AG04449 (cell line): ENCODE results near the gene AWAT1.
"Not testable (repeated sequence)": the region's sequence is repeated elsewhere in the genome, so short reads cannot be mapped to it uniquely, and the experiment has no call there.

ENCODE experiments used
- CTCF ChIA-PET: fragments of 350-600 bp; formaldehyde crosslinking; extraction: SDS; loops from one replicate; lab custom pipeline; 2021; ENCODE audit warnings: antibody characterized with exemption; lab: Yijun Ruan, JAX
- POLR2A ChIA-PET: fragments of 400-600, 350-600 bp; formaldehyde crosslinking; extraction: SDS; loops from one replicate; lab custom pipeline; 2020; ENCODE audit warnings: antibody characterized with exemption, inconsistent platforms; lab: Yijun Ruan, JAX
- DNase-seq: peaks from one replicate; pipeline ENCODE4 v3.0.0-alpha.2; 2010; ENCODE audit warnings: low read depth, low spot score
- H3K4me3 ChIP-seq: 2 replicates; pipeline ENCODE4 v1.5.1; 2011; ENCODE audit warnings: low read depth, mild to moderate bottlenecking, control low read depth, low read length
- TF ChIP-seq, protein P1 (sequence below): IDR thresholded peaks from one replicate; pipeline ENCODE4 v1.5.1; 2011; ENCODE audit warnings: mild to moderate bottlenecking, moderate library complexity, low read length, control low read depth, inconsistent platforms; ENCODE audit not compliant: insufficient read depth; ENCODE audit errors: missing control alignments

Gene AWAT1

DNA sequence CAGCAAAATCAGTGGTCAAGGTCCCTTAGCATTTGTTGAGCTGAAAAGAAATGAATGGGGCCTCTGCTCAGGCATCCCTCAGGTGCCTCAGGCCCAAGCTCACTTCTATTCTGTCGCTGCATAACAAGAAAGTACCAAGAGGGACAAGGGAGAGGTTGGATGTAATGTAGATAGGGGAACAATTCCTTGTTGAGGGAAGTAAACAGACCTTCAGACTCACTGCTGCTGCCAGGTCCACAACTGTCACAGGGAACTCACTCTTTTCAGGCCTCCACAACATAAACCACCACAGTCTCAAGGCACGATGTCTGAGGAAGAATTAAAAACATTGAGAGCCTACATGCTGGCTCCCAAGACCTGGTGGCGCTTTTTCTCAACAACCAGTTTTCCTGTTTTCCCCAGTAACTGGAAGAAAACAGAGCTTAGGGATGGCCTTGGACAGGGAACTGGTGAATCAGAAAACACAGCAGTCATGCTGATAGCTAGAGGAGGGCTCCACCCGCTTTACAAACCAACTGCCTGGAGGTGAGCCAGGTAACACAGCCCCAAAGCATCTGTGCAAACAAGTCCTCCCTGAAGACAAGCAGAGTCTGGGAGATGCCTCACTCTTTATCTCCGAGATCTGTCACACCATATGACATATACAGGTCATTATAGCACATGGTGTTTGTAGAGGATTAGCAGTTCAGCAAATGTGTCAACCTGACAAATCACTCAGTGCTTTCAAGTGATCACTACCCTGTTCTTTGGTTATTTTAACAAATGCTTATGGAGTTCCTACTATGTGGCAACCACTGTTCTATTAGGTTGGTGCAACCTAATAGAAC lies 14.3 kb upstream of the AWAT1 start:
- no peak overlapping the region for H3K4me3 ChIP-seq
- no peak for DNase-seq
- ChIA-PET CTCF (interaction anchor here (1.6 kb wide), 1 partner anchor 86 kb away, joined by 3 read pairs; the partner anchor contains the start of gene IGBP1), POLR2A (no interaction called here)
- TF ChIP-seq, protein P1, sequence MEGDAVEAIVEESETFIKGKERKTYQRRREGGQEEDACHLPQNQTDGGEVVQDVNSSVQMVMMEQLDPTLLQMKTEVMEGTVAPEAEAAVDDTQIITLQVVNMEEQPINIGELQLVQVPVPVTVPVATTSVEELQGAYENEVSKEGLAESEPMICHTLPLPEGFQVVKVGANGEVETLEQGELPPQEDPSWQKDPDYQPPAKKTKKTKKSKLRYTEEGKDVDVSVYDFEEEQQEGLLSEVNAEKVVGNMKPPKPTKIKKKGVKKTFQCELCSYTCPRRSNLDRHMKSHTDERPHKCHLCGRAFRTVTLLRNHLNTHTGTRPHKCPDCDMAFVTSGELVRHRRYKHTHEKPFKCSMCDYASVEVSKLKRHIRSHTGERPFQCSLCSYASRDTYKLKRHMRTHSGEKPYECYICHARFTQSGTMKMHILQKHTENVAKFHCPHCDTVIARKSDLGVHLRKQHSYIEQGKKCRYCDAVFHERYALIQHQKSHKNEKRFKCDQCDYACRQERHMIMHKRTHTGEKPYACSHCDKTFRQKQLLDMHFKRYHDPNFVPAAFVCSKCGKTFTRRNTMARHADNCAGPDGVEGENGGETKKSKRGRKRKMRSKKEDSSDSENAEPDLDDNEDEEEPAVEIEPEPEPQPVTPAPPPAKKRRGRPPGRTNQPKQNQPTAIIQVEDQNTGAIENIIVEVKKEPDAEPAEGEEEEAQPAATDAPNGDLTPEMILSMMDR, result no peak

DNA sequence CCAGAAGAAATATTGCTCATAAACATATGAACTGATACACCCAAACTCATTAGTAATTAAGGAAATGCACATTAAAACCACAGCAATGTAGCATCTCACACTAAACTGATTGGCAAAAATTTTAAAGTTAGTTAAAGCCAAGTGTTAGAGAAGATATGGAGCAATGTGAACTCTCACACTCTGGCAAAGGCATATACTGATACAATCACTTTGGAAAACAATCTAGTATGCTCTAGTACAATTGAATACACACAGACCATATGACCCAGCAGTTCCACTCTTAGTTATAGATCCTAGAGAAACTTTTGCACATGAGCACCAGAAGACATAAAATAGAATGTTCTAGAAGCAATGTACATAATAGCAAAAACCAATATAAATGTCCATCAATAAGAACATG lies 8.4 kb upstream of the AWAT1 start:
- no peak overlapping the region for H3K4me3 ChIP-seq
- TF ChIP-seq, protein P1, result no peak
- DNase-seq, result no peak
- CTCF ChIA-PET, result no interaction called here
- POLR2A ChIA-PET, result no interaction called here

DNA sequence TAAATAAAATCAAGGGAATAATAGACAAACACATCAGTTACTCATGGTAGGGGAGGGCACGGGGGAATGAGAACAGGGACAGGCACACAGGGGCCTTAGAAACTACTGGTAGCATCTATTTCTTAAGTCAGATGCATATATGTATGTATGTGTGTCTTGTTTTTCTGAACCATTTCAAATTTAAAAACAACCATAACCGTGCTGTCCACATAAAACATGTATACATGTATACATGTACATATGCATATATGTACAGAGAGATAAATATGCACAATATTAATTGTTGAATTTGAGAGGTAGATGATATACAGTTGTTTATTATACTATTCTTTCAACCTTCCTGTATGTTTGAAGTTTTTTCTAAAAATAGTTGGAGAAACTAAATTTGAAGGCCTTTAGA lies 7.8 kb upstream of the AWAT1 start:
- no peak for DNase-seq
- ChIA-PET POLR2A (no interaction called here), CTCF (no interaction called here)
- H3K4me3 ChIP-seq, result no peak overlapping the region
- TF ChIP-seq, protein P1, result no peak

DNA sequence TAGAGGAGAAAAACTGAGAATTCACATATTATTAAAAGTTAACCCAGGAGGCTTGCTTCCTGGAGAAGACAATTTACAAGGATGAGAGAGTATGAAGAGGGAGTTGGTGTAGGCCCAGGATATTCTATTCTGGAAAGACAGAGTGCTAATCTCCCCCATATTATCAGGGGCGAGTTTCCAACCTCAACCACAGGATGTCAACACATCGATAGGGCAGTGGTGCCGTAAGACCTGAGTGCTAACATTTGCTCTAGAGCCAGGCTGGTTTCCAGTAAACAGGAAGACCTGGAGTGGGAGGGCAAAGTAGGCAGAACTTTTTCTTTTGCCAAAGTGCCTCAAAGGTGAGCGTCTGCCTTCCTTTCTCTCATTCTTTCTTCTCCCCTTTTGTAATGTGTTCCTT lies 2.8 kb upstream of the AWAT1 start:
- POLR2A ChIA-PET, result no interaction called here
- TF ChIP-seq, protein P1, result no peak
- DNase-seq, result no peak
- CTCF ChIA-PET, result interaction anchor here (1.3 kb wide), 1 partner anchor 99 kb away, joined by 3 read pairs; the partner anchor contains the start of gene IGBP1
- no peak overlapping the region for H3K4me3 ChIP-seq

DNA sequence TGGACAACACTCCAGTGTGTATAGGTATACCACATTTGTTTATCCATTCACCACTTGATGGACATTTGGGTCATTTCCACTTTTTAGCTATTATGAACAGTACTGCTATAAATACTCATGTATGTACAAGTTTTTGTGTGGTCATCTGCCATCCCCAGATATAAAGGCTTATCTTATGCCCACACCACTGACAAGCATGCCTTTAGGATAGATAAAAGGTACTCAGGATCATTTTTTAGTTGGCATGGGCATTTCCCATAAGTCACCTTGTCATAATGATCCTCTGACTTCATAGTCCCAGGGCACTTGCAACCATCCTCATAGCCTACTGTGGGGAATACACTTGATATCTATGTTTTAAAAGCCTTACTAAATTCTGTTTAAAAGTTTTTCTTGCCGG lies 6.3 kb downstream of the AWAT1 start:
- ChIA-PET CTCF (no interaction called here), POLR2A (no interaction called here)
- H3K4me3 ChIP-seq, result no peak overlapping the region
- TF ChIP-seq, protein P1, result no peak
- no peak for DNase-seq

DNA sequence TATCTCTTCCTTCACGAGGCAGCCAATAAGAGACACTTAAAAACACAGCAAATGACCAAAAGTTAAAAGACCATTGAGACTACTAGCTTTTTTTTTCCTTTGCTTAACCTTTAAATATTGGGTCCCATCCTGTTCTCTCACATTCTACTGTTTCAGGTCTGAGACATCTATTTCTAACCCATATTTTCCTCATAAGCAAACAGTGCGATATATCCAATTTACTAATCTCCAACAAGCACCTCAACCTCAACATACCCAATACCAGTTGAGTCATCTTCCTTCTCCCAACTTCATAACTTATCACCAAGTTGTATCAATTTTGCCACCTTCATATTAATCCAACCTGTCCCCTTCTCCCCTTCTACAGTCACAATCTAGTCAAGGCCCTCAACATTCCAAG lies 7.0 kb downstream of the AWAT1 start:
- POLR2A ChIA-PET, result no interaction called here
- CTCF ChIA-PET, result no interaction called here
- TF ChIP-seq, protein P1, result no peak
- DNase-seq, result no peak
- H3K4me3 ChIP-seq, result no peak overlapping the region

DNA sequence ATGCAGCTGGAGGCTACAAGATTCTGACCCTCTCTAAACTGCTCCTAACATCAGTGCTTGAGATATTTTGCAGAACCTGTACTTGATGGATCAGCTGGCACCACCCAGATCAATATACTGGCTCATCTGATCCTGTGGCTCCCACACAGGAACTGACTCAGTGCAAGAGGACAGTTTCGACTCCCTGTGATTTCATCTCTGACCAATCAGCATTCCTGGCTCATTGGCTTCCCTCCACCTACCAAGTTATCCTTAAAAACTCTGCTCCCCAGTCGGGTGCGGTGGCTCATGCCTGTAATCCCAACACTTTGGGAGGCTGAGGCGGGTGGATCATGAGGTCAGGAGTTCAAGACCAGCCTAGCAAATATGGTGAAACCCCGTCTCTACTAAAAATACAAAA lies 9.1 kb downstream of the AWAT1 start:
- POLR2A ChIA-PET, H3K4me3 ChIP-seq, DNase-seq, CTCF ChIA-PET: not testable (repeated sequence)
